Fibroblast of skin of back (primary cell): Measurements from ENCODE around the gene FCER2.

Source experiments
- DNase-seq: peaks from one replicate; pipeline ENCODE4 v3.0.0-alpha.2; 2013

FCER2 gene

DNA sequence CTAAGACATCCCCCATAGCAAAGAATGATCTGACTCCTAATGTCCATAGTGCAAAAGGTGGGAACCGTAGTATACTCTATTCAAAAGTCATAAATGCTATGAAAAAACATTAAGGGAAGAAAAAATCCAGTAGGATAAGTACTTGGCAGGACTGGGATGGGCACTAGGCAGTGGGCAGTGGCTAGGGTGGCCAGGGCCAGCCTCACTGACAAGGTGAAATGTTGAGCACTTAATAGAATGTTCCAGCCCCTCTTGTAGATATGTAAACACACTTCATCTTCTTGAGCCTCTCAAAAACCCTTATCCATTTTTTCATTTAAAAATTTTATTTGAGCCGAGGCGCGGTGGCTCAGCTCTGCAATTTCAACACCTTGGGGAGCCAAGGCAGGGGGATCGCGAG lies 31.4 kb upstream of the FCER2 start:
- DNase-seq, result no peak

DNA sequence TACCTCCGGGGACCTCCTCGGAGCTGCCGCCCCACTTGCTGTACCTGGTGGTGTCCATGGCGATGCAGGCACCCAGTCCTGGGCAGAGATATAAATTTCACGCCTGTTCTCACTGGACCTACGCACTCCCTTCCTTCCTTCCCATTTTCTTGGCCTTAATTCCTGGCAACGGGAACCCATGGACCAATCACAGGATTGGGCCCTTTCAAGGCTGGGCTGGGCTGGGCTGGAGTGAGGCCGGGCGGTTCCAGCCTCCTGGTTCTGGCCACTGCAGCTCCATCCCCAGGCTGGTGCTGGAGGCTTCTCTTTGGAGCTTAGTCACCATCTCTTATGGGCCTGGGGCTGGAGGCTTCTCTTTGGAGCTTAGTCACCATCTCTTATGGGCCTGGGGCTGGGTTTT lies 30.1 kb upstream of the FCER2 start, which contains the start of gene CLEC4G:
CLEC4G (minus strand) TSS at position 66 of the 400 bp plus-strand sequence; CDS start at position 58, 8 bp downstream.
- DNase-seq, result no peak

GRCh38 chr19:7731615-7732014 lies 29.7 kb upstream of the FCER2 start:
- no peak for DNase-seq

GRCh38 chr19:7731218-7731595 lies 29.3 kb upstream of the FCER2 start:
- DNase-seq, result no peak

- no peak for DNase-seq
Measured at GRCh38 chr19:7730286-7731217, 28.6 kb upstream of the FCER2 start.

DNA sequence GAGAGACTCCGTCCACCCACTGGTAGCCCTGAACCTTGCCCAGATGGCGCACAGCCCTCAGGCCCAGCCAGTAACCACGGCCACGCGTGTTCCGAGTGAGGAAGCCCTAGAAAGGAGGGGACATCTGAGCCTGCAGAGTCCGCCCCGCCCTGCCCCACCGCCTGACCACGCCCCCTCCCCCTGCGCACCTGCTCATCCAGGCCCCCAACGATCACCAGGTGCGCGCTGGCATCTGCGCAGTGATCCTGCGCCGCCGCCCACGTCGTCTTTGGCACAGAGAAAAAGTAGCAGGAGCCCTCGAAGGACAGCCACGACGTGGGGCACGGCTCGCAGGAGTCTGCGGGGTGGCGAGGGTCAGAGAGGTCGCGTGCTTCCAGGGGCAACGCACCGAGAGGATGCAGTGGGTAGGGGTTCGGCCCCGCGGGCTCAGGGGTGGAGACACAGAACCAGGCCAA lies 27.9 kb upstream of the FCER2 start:
- no peak for DNase-seq

DNA sequence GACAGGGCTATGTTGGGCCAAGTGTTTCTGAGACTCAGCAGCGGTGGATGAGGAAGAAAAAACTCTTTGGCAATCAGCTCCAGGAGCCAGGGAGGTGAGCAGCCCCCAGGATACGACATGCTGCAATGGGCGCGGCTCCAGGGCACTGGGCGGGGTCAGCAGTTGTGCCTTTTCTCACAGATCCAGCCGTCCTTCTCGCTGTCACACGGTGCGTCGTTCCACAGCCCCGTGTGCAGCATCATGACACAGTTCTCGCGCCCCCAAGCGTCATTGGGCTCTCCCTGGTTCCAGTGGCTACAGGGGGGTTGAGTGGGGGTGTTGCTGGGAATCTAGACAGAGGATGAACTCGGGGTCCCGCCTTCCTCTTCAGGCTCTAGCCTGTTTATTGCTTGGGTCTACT lies 27.3 kb upstream of the FCER2 start:
- no peak for DNase-seq

DNA sequence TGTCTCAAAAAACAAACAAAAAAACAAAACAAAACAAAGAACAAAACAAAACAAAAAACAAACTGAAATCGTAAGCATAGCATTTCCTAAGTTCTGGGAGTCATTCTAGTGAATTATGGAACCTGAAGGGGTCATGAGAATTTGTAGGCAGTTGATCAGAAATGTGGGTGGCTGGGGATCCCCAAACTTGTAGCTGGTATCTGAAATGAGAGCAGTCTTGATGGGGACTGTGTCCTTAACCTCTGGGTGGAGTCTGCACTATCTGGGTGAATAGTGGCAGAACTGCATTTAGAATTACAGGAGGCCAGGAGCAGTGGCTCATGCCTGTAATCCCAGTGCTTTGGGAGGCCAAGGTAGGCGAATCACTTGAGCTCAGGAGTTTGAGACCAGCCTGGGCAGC lies 23.9 kb upstream of the FCER2 start:
- no peak for DNase-seq

DNA sequence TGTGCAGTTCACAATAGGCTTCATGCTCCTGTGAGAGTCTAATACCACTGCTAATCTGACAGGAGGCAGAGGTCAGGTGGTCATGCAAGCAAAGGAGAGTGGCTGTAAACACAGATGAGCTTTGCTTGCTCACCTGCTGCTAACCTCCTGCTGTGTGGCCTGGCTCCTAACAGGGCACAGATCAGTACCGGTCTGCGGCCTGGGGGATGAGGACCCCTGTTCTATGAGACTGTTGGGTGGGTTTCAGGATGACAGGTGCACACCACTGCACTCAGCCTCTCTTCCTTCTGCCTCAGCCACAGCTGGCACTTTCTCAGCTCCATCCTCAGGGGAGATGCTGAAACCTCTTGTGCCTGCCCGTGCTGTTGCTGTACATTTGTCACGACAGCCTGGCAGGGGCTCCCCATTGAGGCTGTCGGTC lies 20.3 kb upstream of the FCER2 start:
- DNase-seq, result no peak

DNA sequence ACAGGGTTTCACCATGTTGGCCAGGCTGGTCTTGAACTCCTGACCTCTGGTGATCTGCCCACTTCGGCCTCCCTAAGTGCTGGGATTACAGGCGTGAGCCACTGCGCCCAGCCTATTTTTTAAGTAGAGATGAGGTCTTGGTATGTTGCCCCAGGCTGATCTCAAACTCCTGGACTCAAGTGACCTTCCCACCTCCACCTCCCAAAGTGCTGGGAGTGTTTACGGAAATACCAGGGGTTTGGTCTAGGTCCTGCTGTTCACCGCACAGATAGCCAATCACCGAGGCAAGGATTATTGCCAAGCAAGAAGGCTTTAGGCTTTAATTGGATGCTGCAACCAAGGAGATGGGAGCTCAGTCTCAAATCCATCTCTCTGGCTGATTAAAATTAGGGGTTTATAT lies 18.4 kb upstream of the FCER2 start:
- DNase-seq, result no peak

GRCh38 chr19:7718668-7719067 lies 16.7 kb upstream of the FCER2 start:
- DNase-seq, result no peak

GRCh38 chr19:7716762-7717161 lies 14.8 kb upstream of the FCER2 start:
- DNase-seq, result no peak

DNA sequence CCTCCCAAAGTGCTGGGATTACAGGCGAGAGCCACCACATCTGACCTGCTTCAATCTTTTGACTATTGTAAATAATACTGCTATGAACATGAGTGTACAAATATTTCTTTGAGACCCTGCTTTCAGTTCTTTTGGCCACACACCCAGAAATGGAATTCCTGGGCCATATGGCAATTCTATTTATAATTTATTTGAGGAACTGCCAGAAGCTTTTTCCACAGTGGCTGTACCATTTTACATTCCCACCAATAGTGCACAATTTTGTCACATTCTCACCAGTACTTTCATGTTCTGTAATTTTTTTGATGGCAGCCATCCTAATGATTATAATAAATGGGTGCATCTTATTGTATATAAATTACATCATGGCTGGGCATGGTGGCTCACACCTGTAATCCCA lies 13.7 kb upstream of the FCER2 start:
- no peak for DNase-seq

DNA sequence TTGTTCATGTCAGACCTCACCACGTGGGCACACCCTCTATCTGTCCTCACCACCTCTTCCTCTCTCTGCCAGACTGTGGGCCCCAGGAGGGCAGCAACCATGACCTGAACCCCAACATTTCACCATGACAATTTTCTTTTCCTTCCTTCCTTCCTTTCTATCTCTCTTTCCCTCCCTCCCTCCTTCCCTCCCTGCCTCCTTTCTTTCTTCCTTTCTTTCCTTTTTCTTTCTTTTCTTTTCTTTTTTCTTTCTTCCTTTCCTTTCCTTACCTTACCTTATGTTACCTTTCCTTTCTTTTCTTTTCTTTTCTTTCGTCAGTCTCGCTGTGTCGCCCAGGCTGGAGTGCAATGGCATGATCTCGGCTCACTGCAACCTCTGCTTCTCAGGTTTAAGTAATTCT lies 8.7 kb upstream of the FCER2 start:
- DNase-seq, result no peak

- DNase-seq, result no peak
Measured at GRCh38 chr19:7709932-7710460, 8.1 kb upstream of the FCER2 start.

DNA sequence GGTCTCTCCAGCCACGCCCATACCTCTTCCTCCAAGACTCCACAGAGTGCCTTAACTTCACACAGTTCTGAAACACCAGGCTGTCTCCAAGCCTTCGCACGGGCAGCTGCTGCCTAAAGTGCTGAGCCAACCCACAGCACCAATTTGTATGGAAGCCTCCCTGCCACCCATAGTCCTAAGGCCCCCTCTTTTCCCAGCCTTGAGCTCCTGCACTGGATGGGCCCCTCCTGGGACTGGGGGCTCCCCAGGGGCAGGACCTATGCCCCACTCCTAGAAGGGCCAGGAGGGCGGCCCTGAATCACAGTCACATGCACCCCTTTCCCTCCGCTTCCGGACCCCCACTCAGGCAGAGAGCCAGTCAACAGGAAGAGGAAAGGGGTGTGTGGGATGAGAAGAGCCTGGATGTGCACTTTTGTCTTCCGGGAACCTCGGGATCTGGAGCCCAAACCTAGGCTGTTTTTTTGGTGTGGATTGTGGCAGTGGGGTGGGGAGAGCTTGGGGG lies 5.1 kb upstream of the FCER2 start:
- no peak for DNase-seq

DNA sequence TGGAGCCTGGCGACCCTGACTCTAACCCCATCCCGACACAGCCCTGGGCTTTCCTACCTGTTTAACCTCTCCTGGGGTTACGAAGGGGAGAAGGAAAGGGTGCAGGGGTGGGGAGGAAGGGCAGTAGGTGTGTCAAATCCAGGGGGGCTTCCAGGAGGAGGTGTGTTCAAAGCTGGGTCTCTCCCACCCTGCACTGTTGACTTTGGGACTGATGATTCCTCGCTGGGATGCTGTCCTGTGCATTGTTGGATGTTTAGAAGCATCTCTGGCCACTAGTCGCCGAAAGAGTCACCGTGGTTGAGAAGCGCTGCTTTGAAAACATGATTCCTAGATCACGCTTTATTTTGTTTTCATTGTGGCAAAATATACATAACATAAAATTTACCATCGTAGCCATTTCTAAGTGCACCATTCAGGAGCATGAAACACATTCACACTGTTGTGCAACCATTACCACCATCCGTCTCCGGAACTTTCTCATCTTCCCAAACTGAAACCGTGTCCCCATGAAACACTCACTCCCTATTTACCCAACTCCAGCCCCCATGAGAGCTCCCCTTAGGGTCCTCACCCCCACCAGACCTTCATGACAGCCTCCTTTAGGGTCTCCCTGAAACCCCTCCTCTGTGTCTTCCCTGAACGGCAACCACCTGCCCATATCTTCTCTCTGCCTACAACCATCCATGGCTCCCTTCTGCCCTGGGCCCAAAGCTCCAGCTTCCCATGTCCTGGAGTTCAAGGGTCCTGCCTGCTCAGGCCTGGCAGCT lies 4.4 kb upstream of the FCER2 start:
- DNase-seq, result no peak

DNA sequence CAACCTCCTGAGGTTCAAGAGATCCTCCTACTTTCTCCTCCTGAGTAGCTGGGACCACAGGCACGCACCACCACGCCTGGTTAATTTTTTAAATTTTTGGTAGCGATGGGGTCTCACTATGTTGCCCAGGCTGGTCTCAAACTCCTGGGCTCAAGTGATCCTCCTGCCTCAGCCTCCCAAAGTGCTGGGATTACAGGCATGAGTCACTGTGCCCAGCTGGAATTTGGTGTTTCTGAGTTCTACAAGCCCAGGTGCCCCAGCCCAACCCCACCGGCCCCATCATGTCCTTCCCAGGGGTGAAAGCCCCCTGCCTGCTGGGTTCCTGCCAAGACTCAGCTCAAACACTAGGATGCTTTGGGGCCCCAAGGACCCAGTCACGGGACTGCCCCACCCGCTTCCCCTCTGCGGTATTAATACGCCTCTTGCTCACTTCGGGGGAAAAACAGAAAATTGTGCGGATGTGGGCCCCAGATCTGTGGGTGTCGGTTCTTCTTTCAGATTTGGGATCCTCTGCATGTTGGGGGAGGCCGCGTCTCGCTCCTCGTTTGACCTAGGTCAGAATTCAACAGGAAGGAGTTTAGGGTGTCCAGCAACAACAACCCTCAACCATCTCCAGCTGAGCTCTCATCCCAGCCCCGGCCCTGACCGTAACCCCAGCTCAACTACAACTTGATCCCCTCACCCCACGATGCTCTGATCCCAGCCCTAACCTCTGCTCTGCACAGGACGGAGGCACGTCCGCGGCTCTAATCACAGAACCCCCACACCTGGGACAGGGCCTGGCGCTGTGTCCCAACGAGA lies 3.7 kb upstream of the FCER2 start:
- DNase-seq, result no peak

DNA sequence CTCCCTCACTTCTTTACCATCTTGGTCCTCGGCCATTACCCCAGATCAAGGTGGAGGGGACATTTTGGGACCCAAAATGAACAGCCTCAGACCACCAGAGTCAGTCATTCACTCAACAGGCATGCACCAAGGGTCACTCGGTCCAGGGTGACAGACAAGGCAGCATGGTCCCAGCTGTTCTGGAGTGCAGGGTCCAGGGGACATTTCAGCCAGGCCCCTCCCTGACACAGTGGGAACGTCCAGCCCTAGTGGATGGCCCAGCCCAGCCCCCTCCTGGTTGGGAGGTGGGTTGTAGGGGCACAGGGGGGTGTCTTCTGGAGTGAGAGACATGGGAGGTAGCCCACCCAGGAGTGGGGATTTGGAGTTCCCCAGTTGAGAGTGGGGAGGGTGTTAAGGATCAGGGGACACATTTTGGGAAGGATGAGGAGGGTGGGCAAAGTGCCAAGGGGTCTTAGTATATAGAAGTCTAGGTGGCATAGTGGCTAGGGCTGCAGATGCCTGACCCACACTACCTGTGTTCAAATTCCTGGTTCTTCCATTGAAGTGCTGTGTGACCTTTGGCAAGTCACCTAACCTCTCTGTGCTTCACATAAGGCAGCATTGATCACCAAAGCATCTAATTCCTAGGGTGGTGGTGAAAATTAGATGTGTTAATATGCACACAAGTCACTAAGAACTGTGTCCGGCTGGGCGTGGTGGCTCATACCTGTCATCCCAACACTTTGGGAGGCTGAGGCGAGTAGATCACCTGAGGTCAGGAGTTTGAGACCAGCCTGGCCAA lies 2.5 kb upstream of the FCER2 start:
- no peak for DNase-seq

- DNase-seq, result no peak
Measured at GRCh38 chr19:7703332-7703731, 1.4 kb upstream of the FCER2 start.

GRCh38 chr19:7701049-7701653 lies 780 bp downstream of the FCER2 start:
- no peak for DNase-seq
